Activated CD4-positive, alpha-beta T cell treated with anti-CD3 and anti-CD28 coated beads for 4 hours (primary cell): ENCODE measurements around the gene ANO10.
A peak's percentile ranks its signal among the peaks of the same experiment; 100 is the strongest.
"Not testable (repeated sequence)": the region's sequence is repeated elsewhere in the genome, so short reads cannot be mapped to it uniquely, and the experiment has no call there.

ENCODE experiments used
- DNase-seq, 2 donors: peaks; one replicate each; pipeline ENCODE4 v3.0.0-alpha.2; 2020

The ANO10 gene

GRCh38 chr3:43515208-43515917 is 106.4 kb downstream of the ANO10 start:
- DNase-seq: no peak

DNA sequence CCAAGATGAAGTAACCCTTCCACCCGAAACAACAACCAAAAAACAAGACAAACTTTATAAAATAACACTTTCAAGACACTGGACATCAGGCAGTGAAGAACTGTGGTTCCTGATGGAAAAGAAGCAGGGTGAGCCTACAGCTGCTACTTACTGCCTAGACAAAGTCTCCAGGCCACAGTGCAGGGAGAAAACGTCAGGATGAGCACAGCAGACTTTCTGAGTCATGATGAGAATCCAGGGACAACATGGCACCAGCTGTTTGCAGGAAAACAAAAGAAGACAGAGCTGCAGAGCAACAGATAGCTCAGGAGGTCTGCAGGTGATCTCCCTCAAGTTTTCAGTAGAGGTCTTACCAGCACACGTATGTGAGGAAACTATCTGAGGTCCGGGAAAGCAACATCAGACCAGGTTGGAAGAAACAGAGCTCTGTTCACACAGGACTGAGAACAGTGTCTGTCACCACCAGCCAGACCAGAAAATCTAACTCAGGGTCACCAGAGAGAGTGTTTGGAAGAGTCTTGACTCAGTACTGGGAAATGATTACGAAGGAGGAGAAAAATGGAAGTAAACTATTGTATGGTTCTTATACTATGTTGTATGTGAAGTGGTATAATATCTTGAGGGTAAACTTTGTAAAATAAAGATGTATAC is 108.9 kb downstream of the ANO10 start:
- DNase-seq: no peak

DNA sequence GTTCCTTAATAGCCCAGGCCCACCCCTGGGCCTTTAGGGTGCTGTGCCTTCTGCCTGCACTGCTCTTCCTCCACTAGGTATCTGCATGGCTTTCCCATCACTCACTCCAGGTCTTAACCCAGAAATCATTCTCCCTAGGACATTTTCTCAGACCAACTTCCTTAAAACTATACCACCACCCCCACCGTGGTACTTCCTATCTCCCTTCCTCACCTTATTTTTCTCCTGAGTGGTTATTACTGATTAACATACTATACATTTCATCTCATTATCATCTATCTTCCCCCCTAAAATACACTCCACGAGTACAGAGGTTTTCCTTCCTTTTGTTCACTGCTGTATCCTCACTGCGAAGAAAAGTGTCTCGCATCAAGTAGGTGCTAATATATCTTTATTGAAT is 115.2 kb downstream of the ANO10 start:
- no peak for DNase-seq

DNA sequence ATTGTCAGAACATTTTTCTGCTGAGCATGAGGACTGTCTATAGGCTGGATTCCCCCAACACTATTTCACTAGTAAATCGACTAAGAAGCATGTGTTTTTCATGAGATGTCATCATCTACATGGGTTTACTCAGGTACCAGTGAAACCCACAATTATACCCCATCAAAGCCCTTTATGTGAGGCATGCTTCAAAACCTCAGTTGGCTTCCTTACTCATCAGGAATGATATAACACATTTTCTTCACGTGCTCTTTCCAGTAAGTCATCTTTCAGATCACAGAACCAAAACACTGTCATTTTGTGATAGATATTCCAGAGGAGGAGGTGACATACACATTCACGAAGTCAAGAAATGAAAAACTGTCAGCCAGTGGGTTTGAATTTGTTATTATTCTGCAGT is 116.5 kb downstream of the ANO10 start:
- no peak for DNase-seq

GRCh38 chr3:43503067-43503728 is 118.6 kb downstream of the ANO10 start:
- no peak for DNase-seq

- DNase-seq: no peak
Measured at GRCh38 chr3:43499256-43499655, 122.6 kb downstream of the ANO10 start.

DNA sequence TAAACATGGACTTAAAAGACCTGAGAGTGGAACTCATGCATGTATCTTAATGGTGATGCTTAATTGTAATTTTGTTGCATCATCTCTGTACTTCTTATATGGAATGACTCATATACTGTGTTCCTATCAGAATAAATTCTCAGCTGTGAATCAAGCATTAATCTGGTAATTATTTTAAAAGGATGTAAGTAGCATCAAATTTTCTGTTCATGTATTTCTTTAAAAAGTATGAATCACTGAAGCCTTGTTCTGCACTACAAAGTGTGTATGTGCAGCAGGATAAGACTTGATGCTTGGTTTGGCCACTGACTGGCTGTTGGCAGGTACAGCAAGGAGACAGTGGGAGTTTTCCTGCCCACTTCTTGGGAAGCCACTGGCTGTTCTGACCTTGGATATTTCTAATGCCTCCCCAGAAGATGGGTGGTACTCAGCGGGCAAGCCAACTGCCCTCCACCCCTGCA is 123.9 kb downstream of the ANO10 start:
- no peak for DNase-seq

DNA sequence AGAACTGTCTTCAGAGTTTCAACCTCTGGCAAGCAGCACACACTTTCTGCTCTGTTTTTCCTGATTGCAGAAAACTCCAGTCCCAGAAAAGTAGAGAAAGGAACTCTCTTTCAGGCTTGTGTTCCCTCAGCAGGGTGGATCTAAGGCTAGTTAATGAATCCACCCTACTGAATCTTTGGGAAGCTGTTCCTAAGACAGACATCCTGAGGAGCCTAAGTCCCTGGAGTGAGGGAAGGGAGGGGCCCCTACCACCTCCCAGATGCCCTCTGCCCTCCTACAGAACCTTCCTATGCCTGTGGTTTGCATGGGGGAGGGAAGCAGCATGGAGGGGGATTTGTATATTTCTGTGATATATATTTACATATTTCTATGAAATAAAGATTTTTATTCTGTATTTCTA is 124.4 kb downstream of the ANO10 start:
- DNase-seq: no peak

GRCh38 chr3:43496740-43497375 is 125.0 kb downstream of the ANO10 start:
- no peak for DNase-seq

DNA sequence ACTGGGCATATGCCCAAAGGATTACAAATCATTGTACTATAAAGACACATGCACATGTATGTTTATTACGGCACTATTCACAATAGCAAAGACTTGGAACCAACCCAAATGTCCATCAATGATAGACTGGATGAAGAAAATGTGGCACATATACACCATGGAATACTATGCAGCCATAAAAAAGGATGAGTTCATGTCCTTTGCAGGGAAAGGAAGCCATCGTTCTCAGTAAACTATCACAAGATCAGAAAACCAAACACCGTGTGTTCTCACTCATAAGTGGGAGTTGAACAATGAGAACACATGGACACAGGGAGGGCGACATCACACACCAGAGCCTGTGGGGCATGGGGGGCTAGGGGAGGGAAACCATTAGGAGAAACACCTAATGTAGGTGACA is 128.9 kb downstream of the ANO10 start:
- DNase-seq: not testable (repeated sequence)

DNA sequence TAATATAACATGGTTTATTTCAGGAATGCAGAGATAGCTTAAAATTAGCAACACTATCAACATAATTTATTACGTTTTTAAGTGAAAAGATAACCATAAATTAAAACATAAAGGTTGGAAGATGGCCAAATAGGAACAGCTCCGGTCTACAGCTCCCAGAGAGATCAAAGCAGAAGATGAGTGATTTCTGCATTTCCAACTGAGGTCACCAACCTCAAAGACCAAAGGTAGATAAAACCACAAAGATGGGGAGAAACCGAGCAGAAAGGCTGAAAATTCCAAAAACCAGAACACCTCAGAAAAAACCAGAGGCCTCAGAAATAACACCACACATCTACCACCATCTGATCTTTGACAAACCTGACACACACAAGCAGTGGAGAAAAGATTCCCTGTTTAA is 130.0 kb downstream of the ANO10 start:
- not testable (repeated sequence) for DNase-seq

DNA sequence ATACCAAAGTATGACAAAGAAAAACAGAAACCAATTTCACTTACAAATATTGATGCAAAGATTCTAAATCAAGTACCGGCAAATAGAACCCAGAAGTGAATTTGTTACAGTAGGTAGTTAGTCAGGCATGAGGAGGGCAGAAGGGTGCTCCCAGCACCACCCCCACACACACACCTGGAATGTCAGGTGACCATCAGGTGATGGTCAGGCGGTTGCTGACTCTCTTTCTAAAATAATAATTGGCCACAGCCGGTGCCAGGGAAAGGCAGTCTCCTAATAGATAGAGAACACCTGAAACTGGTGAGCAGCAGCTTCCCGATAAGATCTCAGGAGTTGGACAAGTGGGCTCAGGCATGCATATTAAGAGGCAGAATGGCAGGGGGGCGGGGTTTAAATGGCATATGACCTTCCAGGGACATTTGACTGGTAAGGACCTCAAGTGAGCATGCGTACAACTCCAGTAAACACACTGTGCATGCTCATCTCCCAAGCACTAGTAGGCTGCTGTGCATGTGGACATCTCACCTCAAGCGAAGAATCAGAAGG is 131.1 kb downstream of the ANO10 start:
- no peak for DNase-seq

DNA sequence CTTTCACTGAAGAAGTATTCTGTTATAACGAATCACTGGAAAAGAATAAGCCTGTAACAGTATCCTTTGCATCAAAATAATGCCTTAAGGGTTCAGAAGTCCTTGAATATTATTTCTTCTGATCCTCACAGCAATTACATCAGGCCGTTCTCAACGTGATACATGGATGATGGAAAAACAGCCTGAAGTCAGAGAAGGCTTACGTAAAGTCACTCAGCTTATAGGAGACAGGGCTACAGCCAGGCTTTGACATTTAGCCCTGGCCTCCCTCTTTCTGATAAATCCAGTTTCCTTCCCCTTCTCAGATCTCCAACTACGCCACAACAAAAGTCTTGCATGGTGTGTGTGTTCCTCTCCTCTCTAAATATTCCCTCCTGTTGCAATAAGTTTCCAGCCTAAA is 131.9 kb downstream of the ANO10 start:
- no peak for DNase-seq

DNA sequence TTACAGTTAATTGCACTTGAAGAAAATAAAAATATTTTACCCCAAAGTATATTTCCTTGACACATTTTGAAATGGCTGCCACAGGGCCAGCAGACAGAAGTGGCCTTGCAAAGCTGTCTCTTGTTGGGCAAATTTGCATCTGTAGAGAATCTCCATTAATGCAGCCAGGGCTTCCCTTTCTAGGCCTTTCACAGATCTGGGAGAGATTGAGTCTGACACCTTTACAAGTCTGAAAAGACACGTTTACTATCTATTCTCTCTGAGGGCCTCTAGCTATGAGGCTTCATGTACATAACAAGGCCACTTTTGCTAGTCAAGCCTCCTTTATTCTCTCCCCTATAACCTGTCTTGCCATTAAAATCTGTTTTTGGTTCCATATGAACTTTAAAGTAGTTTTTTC is 135.9 kb downstream of the ANO10 start:
- no peak for DNase-seq

GRCh38 chr3:43484926-43485488 is 136.8 kb downstream of the ANO10 start:
- no peak for DNase-seq

DNA sequence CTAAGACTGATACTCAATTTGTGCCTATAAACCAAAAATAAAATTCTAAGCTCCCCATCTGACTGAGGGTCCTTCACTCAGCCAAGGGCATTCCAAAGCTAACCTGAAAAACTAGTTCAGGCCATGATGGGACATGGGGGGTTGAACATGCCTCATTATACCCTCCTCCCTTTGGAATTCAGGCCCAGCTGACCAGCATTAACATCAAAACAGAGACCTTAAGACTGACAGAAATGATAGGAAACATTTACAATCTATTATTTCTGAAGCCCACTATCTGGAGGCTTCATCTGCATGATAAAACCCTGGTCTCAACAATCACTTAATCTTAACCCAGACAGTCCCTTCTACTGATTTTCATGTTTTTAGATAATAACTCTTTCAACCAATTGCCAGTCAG is 140.4 kb downstream of the ANO10 start:
- no peak for DNase-seq

DNA sequence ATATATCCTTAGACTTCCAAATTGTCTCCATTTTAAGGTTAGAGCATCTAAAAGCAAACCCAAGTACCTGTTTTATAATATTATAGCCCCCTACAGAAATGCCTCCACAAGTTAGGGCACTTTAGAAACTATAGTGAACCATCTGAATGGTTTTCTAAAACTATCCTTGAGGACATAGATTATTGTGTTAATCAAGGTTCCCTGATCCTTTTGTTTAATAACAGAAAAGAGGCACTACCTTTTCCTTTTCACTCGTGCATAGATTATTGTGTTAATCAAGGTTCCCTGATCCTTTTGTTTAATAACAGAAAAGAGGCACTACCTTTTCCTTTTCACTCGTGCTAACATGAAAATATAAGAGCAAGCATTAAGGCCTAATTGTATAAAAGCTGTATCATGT is 143.0 kb downstream of the ANO10 start:
- not testable (repeated sequence) for DNase-seq

- DNase-seq: no peak
Measured at GRCh38 chr3:43478118-43478785, 143.6 kb downstream of the ANO10 start.

DNA sequence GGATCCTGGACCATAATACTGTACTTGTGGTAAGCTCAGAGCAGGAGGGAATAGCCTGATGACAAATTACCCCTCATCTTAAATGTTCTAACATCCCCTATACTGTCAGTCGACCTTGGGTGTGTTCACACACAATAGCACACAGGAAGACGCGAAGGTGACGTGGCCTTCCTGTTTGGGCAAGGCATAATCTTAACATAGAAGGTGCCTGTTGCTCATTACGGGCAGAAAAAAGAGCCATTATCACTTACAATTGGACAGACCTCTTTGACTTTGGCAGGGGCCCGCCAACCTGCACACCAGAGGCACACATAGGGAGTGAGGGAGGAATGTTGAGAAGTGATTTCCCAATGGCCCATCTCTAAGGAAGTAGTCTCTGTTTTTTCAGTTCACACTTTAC is 144.2 kb downstream of the ANO10 start:
- peak; percentile 65 to 66 for DNase-seq

- no peak for DNase-seq
Measured at GRCh38 chr3:43473737-43474136, 148.1 kb downstream of the ANO10 start.

DNA sequence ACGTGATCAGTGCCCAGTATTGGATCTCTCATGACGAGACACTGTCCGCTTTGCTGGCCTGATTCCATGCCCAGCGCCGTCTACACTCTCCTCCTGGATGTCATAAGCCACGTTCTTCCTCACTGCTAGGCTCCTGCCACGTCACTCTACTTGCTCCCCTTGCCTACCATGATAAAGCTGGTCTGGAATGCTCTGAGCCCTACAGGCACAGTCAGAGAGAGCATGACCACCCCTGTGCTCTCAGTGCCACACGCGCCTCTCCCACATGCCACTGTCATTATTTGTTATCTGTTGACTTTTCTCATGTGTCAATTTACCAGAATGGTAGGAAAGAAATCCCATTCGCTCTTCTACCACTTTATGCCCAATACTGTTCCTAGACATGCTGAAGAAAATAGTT is 148.6 kb downstream of the ANO10 start:
- no peak for DNase-seq

DNA sequence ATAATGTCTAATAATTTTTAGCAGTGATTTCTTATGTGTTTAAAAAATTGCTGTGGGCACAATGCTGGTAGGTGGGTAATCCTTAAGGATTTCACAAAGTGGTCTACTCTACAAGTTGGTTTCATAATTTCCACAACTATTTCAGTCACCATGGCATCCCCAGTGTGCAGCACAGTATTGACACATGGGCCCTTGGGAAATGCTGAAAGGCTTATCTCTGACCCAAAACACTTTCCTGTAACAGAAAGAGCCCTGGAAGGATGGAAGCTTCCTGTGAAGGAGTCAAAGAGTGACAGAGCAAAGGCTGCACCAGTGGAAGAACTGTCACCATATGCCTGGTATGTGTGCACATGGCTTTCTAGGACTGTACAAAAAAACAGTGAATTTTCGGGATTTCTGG is 153.7 kb downstream of the ANO10 start:
- DNase-seq: no peak
